GM23338 (cell line): ENCODE measurements around the gene EVX1. TPM values are rescaled to one million over a fixed set of nuclear protein-coding genes. Genes with fewer than 3 reads are reported as not detected.
A peak's percentile ranks its signal among the peaks of the same experiment; 100 is the strongest.

Experiments used
- ATAC-seq: fragments of 200-7000 bp; cut with Tn5 transposase; 3 replicates; pipeline ENCODE4 v1.9.1; 2020
- DNase-seq: peaks from one replicate; pipeline ENCODE4 v3.0.0-alpha.2; 2015; ENCODE audit warnings: low spot score
- H2AFZ ChIP-seq: fragments of 200-600 bp; sonication (generic); 2 replicates; pipeline ENCODE4 v1.8.0; 2016; ENCODE audit warnings: antibody characterized with exemption, mild to moderate bottlenecking, moderate library complexity
- H3F3A ChIP-seq: fragments of 200-600 bp; sonication (generic); replicated peaks from 2 replicates; pipeline ENCODE4 v1.8.0; 2017; ENCODE audit warnings: antibody characterized with exemption, mixed run types, low read depth
- H3K27ac ChIP-seq: fragments of 200-600 bp; sonication (generic); 2 replicates; pipeline ENCODE4 v1.6.1; 2016; ENCODE audit warnings: low read depth
- H3K27me3 ChIP-seq: fragments of 200-600 bp; sonication (generic); 2 replicates; pipeline ENCODE4 v1.8.0; 2016; ENCODE audit warnings: mild to moderate bottlenecking, mixed run types, moderate library complexity; ENCODE audit not compliant: insufficient read depth
- H3K36me3 ChIP-seq: fragments of 200-600 bp; sonication (generic); 2 replicates; pipeline ENCODE4 v1.8.0; 2016; ENCODE audit warnings: mild to moderate bottlenecking; ENCODE audit not compliant: insufficient read depth
- H3K4me1 ChIP-seq: fragments of 200-600 bp; sonication (generic); 2 replicates; pipeline ENCODE4 v1.8.0; 2016; ENCODE audit warnings: mild to moderate bottlenecking, moderate library complexity; ENCODE audit not compliant: insufficient read depth
- H3K4me2 ChIP-seq: fragments of 200-600 bp; sonication (generic); 2 replicates; pipeline ENCODE4 v1.7.1; 2017; ENCODE audit warnings: mixed run types
- H3K4me3 ChIP-seq: fragments of 200-600 bp; sonication (generic); 2 replicates; pipeline ENCODE4 v1.6.1; 2016; ENCODE audit warnings: mixed run types
- H3K79me2 ChIP-seq: fragments of 200-600 bp; sonication (generic); replicated peaks from 2 replicates; pipeline ENCODE4 v1.8.0; 2017; ENCODE audit warnings: mild to moderate bottlenecking; ENCODE audit not compliant: insufficient read depth
- H3K9me2 ChIP-seq: fragments of 200-600 bp; sonication (generic); 2 replicates; pipeline ENCODE4 v1.8.0; 2017; ENCODE audit not compliant: insufficient read depth
- H4K20me1 ChIP-seq: fragments of 200-600 bp; sonication (generic); replicated peaks from 2 replicates; pipeline ENCODE4 v1.8.0; 2017; ENCODE audit warnings: mild to moderate bottlenecking; ENCODE audit not compliant: insufficient read depth
- H3K27ac Mint-ChIP-seq: 2 replicates; pipeline ENCODE4 v1.8.0; 2020; ENCODE audit warnings: inconsistent platforms, mild to moderate bottlenecking, moderate library complexity, mixed read lengths
- H3K27me3 Mint-ChIP-seq: 3 replicates; pipeline ENCODE4 v1.8.0; 2022; ENCODE audit warnings: low read depth, mild to moderate bottlenecking, moderate library complexity, mixed read lengths, inconsistent platforms; ENCODE audit not compliant: insufficient read depth, poor library complexity
- H3K36me3 Mint-ChIP-seq: 3 replicates; pipeline ENCODE4 v1.8.0; 2021; ENCODE audit warnings: low read depth, mild to moderate bottlenecking, inconsistent platforms, moderate library complexity, mixed read lengths
- H3K4me1 Mint-ChIP-seq: 3 replicates; pipeline ENCODE4 v1.8.0; 2020; ENCODE audit warnings: mild to moderate bottlenecking, inconsistent platforms, mixed read lengths
- H3K4me3 Mint-ChIP-seq: 3 replicates; pipeline ENCODE4 v1.8.0; 2021; ENCODE audit warnings: moderate library complexity, mild to moderate bottlenecking, inconsistent platforms, mixed read lengths
- H3K9me3 Mint-ChIP-seq: 3 replicates; pipeline ENCODE4 v1.8.0; 2020; ENCODE audit warnings: moderate library complexity, mild to moderate bottlenecking, inconsistent platforms, mixed read lengths
- EZH2phosphoT487 ChIP-seq: fragments of 200-600 bp; sonication (generic); IDR thresholded peaks from one replicate; pipeline ENCODE4 v1.8.1; 2018; ENCODE audit warnings: antibody characterized with exemption; ENCODE audit not compliant: unreplicated experiment
- STAT1 ChIP-seq: IDR thresholded peaks from one replicate; pipeline ENCODE4 v1.6.1; 2016; ENCODE audit warnings: antibody characterized with exemption; ENCODE audit not compliant: unreplicated experiment
- ZNF462 ChIP-seq: fragments of 250-450 bp; sonication (Bioruptor Pico); IDR thresholded peaks from 2 replicates; pipeline ENCODE4 v1.5.0; 2020; ENCODE audit warnings: mild to moderate bottlenecking, moderate library complexity
- polyA plus RNA-seq: library from polyadenylated mRNA; unstranded; fragments of >200 nt; fragmentation: Nextera tagmentation; extraction: Ambion mirVana; gene quantifications from 2 replicates; pipeline ENCODE4 v1.2.1, GENCODE V29; 2016
- total RNA-seq: library from RNA; depleted of rRNA; stranded (reverse); fragments of >200 nt; shearing (Covaris generic); gene quantifications from 2 replicates; pipeline ENCODE4 v1.2.3, GENCODE V29; 2014

EVX1 gene
- total and polyA plus RNA-seq, 2 experiments from 2014 or later = not detected

- no peak for TF ChIP-seq ZNF462 (CRISPR knock-in tag)
- TF ChIP-seq STAT1 = no peak
Measured at GRCh38 chr7:27239387-27240014, 3.1 kb upstream of the EVX1 start (continued).

GRCh38 chr7:27240015-27240731 lies 2.4 kb upstream of the EVX1 start:
- no peak for ATAC-seq
- H2AFZ ChIP-seq = no peak overlapping the region
- H3K27ac Mint-ChIP-seq = no peak overlapping the region
- TF ChIP-seq ZNF462 (CRISPR knock-in tag) (no peak), EZH2phosphoT487 (peak; percentile 64)

More at GRCh38 chr7:27240015-27240731, 2.4 kb upstream of the EVX1 start:
- H3K9me2 ChIP-seq = no peaks in the 10 kb centered on the region
- no peaks in the 10 kb centered on the region for H3K79me2 ChIP-seq
- no peaks in the 10 kb centered on the region for H3K36me3 Mint-ChIP-seq
- H3F3A ChIP-seq = peaks cover 47% of the 10 kb centered on the region
- peak overlapping the region; percentile 46 for H3K4me3 ChIP-seq
- H4K20me1 ChIP-seq = peaks cover 37% of the 10 kb centered on the region
- H3K4me1 Mint-ChIP-seq = peaks cover 52% of the 10 kb centered on the region
- no peaks in the 10 kb centered on the region for H3K9me3 Mint-ChIP-seq
- DNase-seq = no peak
- peaks cover 97% of the 10 kb centered on the region for H3K27me3 Mint-ChIP-seq
- peaks cover 54% of the 10 kb centered on the region for H3K4me1 ChIP-seq
- H3K27me3 ChIP-seq = peaks cover 100% of the 10 kb centered on the region
- H3K4me2 ChIP-seq = peak overlapping the region; percentile 71
- H3K36me3 ChIP-seq = no peaks in the 10 kb centered on the region
- H3K4me3 Mint-ChIP-seq = peak overlapping the region; percentile 59
- no peak overlapping the region for H3K27ac ChIP-seq
